HepG2 (cell line): Measurements from ENCODE around the gene RIOK3. TPM values are rescaled to one million over a fixed set of nuclear protein-coding genes. Genes with fewer than 3 reads are reported as not detected.

Experiments used
- ATAC-seq: fragments of 200-7000 bp; cut with Tn5 transposase; 3 replicates; pipeline ENCODE4 v1.9.1; 2020; ENCODE audit warnings: mild to moderate bottlenecking, moderate library complexity
- BruUV-seq: library from RNA; stranded (reverse); fragments of 400-500 nt; replicated peaks from 2 replicates; lab custom pipeline; 2021; lab: Mats Ljungman, UMichigan
- CTCF ChIA-PET: fragments of 300-600 bp; formaldehyde crosslinking; extraction: SDS; loops from one replicate; lab custom pipeline; 2021; ENCODE audit warnings: low total read pairs, inconsistent platforms, low intra/inter-chr PET ratio; lab: Yijun Ruan, JAX
- POLR2A ChIA-PET: fragments of 350-600 bp; sonication (Branson Sonifier 250); formaldehyde crosslinking; loops from one replicate; lab custom pipeline; 2020; ENCODE audit warnings: antibody characterized with exemption, inconsistent platforms; lab: Yijun Ruan, JAX
- DNase-seq: peaks from one replicate; pipeline ENCODE4 v3.0.0-alpha.2; 2015; ENCODE audit warnings: low spot score
- FAIRE-seq: peaks from 3 replicates; lab custom pipeline; 2011; peaks lifted over from hg19 to GRCh38; lab: Jason Lieb, UNC
- H2AFZ ChIP-seq: one replicate; pipeline ENCODE4 v1.6.1; 2011; ENCODE audit warnings: low read length, inconsistent platforms
- H3K27ac ChIP-seq: fragments of 300-600 bp; 3 replicates; pipeline ENCODE4 v1.8.0; 2011; ENCODE audit warnings: mixed run types, mild to moderate bottlenecking, mixed read lengths, low read length, inconsistent platforms; ENCODE audit not compliant: insufficient read depth; ENCODE audit errors: extremely low read length
- H3K27me3 ChIP-seq, 2 experiments: fragments of 200-600 bp in 1 of 2; 2 replicates in 1 of 2; 3 replicates in 1 of 2; pipeline versions ENCODE4 v1.6.0 to v1.8.0; 2011; ENCODE audit warnings: low read length in 2 of 2, mild to moderate bottlenecking in 2 of 2, moderate library complexity in 2 of 2, inconsistent platforms in 1 of 2; ENCODE audit not compliant: insufficient read depth in 2 of 2, control insufficient read depth in 1 of 2
- H3K36me3 ChIP-seq, 2 experiments: fragments of 200-600 bp in 1 of 2; replicated peaks in 1 of 2; 2 replicates in 1 of 2; 3 replicates in 1 of 2; pipeline versions ENCODE4 v1.5.1 to v1.8.0; 2011; ENCODE audit warnings: low read length in 2 of 2, inconsistent platforms in 1 of 2; ENCODE audit not compliant: insufficient read depth in 2 of 2, control insufficient read depth in 1 of 2
- H3K4me1 ChIP-seq: 2 replicates; pipeline ENCODE4 v1.5.1; 2012; ENCODE audit warnings: low read length, inconsistent platforms; ENCODE audit not compliant: insufficient read depth
- H3K4me2 ChIP-seq: 2 replicates; pipeline ENCODE4 v1.6.0; 2011; ENCODE audit warnings: low read depth, low read length, inconsistent platforms
- H3K4me3 ChIP-seq, 3 experiments: fragments of 200-600 bp in 1 of 3; sonication (generic), shearing (Covaris generic) in 1 of 3; replicated peaks in 1 of 3; 2 replicates each; pipeline ENCODE4 v1.5.1; 2011 to 2016; ENCODE audit warnings: low read length in 3 of 3, inconsistent platforms in 2 of 3, low read depth in 2 of 3, mild to moderate bottlenecking in 2 of 3, control low read depth in 1 of 3, mixed read lengths in 1 of 3; ENCODE audit not compliant: insufficient read depth in 1 of 3
- H3K79me2 ChIP-seq: one replicate; pipeline ENCODE4 v1.6.1; 2011; ENCODE audit warnings: low read length, inconsistent platforms; ENCODE audit not compliant: insufficient read depth
- H3K9ac ChIP-seq: 2 replicates; pipeline ENCODE4 v1.6.0; 2011; ENCODE audit warnings: mild to moderate bottlenecking, low read depth, low read length, inconsistent platforms; ENCODE audit not compliant: insufficient read depth
- H3K9me3 ChIP-seq: 2 replicates; pipeline ENCODE4 v1.5.1; 2012; ENCODE audit warnings: mild to moderate bottlenecking, low read length
- H4K20me1 ChIP-seq: 2 replicates; pipeline ENCODE4 v1.6.0; 2011; ENCODE audit warnings: inconsistent platforms, mild to moderate bottlenecking, low read length, moderate library complexity; ENCODE audit not compliant: insufficient read depth
- DNMT1 ChIP-seq: sonication (generic); formaldehyde crosslinking; IDR thresholded peaks from 2 replicates; pipeline ENCODE4 v1.5.1; 2020; ENCODE audit warnings: mild to moderate bottlenecking, missing genetic modification reagents
- HOXA9 ChIP-seq: sonication (generic); formaldehyde crosslinking; IDR thresholded peaks from 2 replicates; pipeline ENCODE4 v1.8.1; 2022; ENCODE audit warnings: missing genetic modification reagents, mild to moderate bottlenecking, moderate library complexity, borderline replicate concordance
- HOXD1 ChIP-seq: sonication (generic); formaldehyde crosslinking; IDR thresholded peaks from 2 replicates; pipeline ENCODE4 v1.5.0; 2020; ENCODE audit warnings: missing genetic modification reagents
- ISX ChIP-seq: sonication (generic); formaldehyde crosslinking; conservative IDR thresholded peaks from 2 replicates; pipeline ENCODE4 v1.5.0; 2020; ENCODE audit warnings: missing genetic modification reagents
- KAT2B ChIP-seq: fragments of 150-350 bp; IDR thresholded peaks from 2 replicates; pipeline ENCODE4 v1.6.1; 2014; ENCODE audit warnings: low read depth, low read length, borderline replicate concordance
- KDM4B ChIP-seq: sonication (generic); formaldehyde crosslinking; IDR thresholded peaks from 2 replicates; pipeline ENCODE4 v1.4.0; 2020; ENCODE audit warnings: missing genetic modification reagents
- MXD4 ChIP-seq: IDR thresholded peaks from 2 replicates; pipeline ENCODE4 v1.6.1; 2016; ENCODE audit warnings: mild to moderate bottlenecking, missing biosample characterization, missing genetic modification reagents
- NR2C2 ChIP-seq: sonication (generic); formaldehyde crosslinking; IDR thresholded peaks from 2 replicates; pipeline ENCODE4 v1.4.0; 2020; ENCODE audit warnings: missing genetic modification reagents, mild to moderate bottlenecking, moderate library complexity, borderline replicate concordance
- RXRB ChIP-seq: IDR thresholded peaks from 2 replicates; pipeline ENCODE4 v1.6.1; 2016; ENCODE audit warnings: borderline replicate concordance, missing genetic modification reagents, missing compliant biosample characterization
- TARDBP ChIP-seq: sonication (generic); formaldehyde crosslinking; IDR thresholded peaks from 2 replicates; pipeline ENCODE4 v1.8.0; 2022; ENCODE audit warnings: mild to moderate bottlenecking, missing genetic modification reagents
- ZBTB37 ChIP-seq: sonication (generic); formaldehyde crosslinking; IDR thresholded peaks from 2 replicates; pipeline ENCODE4 v1.4.0; 2020; ENCODE audit warnings: mild to moderate bottlenecking, missing genetic modification reagents
- ZNF256 ChIP-seq: sonication (generic); formaldehyde crosslinking; conservative IDR thresholded peaks from 2 replicates; pipeline ENCODE4 v1.4.0; 2020; ENCODE audit warnings: missing genetic modification reagents
- ZNF496 ChIP-seq: sonication (generic); formaldehyde crosslinking; IDR thresholded peaks from 2 replicates; pipeline ENCODE4 v1.8.1; 2023; ENCODE audit warnings: mild to moderate bottlenecking, moderate library complexity, missing genetic modification reagents; ENCODE audit not compliant: insufficient replicate concordance
- ZNF558 ChIP-seq: sonication (generic); formaldehyde crosslinking; IDR thresholded peaks from 2 replicates; pipeline ENCODE4 v1.9.0; 2022; ENCODE audit warnings: mild to moderate bottlenecking, missing genetic modification reagents, borderline replicate concordance
- ZNF562 ChIP-seq: sonication (generic); formaldehyde crosslinking; IDR thresholded peaks from 2 replicates; pipeline ENCODE4 v1.8.0; 2022; ENCODE audit warnings: missing genetic modification reagents, borderline replicate concordance
- ZNF850 ChIP-seq: sonication (generic); formaldehyde crosslinking; conservative IDR thresholded peaks from 2 replicates; pipeline ENCODE4 v1.9.0; 2021; ENCODE audit warnings: mild to moderate bottlenecking, missing genetic modification reagents
- ZSCAN29 ChIP-seq: sonication (generic); formaldehyde crosslinking; conservative IDR thresholded peaks from 2 replicates; pipeline ENCODE4 v1.4.0; 2020; ENCODE audit warnings: mild to moderate bottlenecking, missing genetic modification reagents
- WGBS: methylation state at CpG from one replicate; pipeline ENCODE4 v1.1.6; 2017; ENCODE audit warnings: low lambda C conversion rate; 5-methylcytosine and 5-hydroxymethylcytosine counted together
- in situ Hi-C: cut with HindIII; loops from 2 replicates; pipeline ENCODE4 v1.10.0; 2017; ENCODE audit warnings: low pct_unique_long_range_greater_than_20kb; ENCODE audit not compliant: extremely low pct_ligation_motif_present
- intact Hi-C: fragments of 100-400 bp; cut with micrococcal nuclease; formaldehyde crosslinking; loops from one replicate; pipeline ENCODE4 v1.10.0; 2022; ENCODE audit not compliant: unreplicated experiment
- polyA plus RNA-seq, 8 experiments: library from polyadenylated mRNA; depleted of rRNA in 3 of 8; stranded (reverse) in 7 of 8; unstranded in 1 of 8; fragments of >200 nt; fragmentation: Illumina TruSeq in 4 of 8; extraction: Trizol in 4 of 8; gene quantifications; 2 replicates each; pipeline versions ENCODE4 v1.2.1 to v1.2.3, GENCODE V29; 2011 to 2016; ENCODE audit warnings: low read depth in 4 of 8, missing spikeins in 1 of 8, mixed read lengths in 1 of 8; ENCODE audit not compliant: insufficient read depth in 1 of 8
- total RNA-seq, 5 experiments: library from RNA; depleted of rRNA; stranded (reverse); fragments of >200 nt; fragmentation: Illumina TruSeq; extraction: Trizol; gene quantifications; 2 replicates each; pipeline ENCODE4 v1.2.3, GENCODE V29; 2016; ENCODE audit warnings: low read depth in 1 of 5

RIOK3 gene
- total and polyA plus RNA-seq, 2 of the 13 experiments (the other 11 are each of a cell fraction or from before 2014, with no cell fraction given), result 26.7 to 36.0 TPM

DNA sequence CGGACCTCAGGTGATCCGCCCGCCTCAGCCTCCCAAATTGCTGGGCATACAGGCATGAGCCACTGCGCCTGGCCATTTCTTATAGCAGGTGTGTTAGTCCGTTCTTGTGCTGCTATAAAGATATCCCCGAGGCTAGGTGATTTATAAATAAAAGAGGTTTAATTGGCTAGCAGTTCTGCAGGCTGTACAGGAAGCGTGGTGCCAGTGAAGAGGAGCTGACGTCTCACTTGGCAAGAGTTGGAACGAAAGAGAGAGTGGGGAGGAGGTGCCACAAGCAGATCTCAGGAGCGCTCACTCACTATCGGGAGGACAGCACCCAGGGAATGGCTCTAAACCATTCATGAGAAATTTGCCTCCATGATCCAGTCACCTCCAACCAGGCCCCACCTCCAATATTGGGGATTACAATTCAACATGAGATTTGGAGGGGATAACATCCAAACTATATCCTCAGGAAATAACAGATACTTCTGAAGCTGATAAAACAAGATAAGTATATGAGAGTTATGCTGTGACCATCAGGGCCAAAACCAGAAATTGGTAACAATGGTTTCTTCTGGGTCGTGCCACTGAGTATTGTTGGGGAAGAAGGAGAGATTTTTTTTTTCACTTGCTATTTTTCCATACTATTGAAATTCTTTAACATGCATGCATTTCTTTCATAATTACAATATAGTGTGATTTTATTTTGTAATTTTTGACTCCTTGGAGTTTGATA is 42.8 kb downstream of the RIOK3 start (continued):
- TF ChIP-seq RXRB (CRISPR knock-in tag) (no peak), TARDBP (CRISPR knock-in tag) (no peak), ZNF850 (no peak), ZNF558 (CRISPR knock-in tag) (no peak), ZNF256 (CRISPR knock-in tag) (no peak), MXD4 (CRISPR knock-in tag) (no peak), ZSCAN29 (CRISPR knock-in tag) (no peak), KDM4B (no peak), KAT2B (no peak), ZNF562 (no peak), NR2C2 (CRISPR knock-in tag) (no peak)

GRCh38 chr18:23498117-23498516 is 45.0 kb downstream of the RIOK3 start:
- no peaks in the 10 kb centered on the region for H3K79me2 ChIP-seq
- ATAC-seq (no peak), FAIRE-seq (no peak), DNase-seq (no peak)
- no peak overlapping the region for H3K9ac ChIP-seq
- no peak overlapping the region for H3K4me3 ChIP-seq
- H3K27me3 ChIP-seq, result no peaks in the 10 kb centered on the region
- ChIA-PET POLR2A (interaction anchor here (0.9 to 1.0 kb wide), 2 partner anchors 10 to 38 kb away, joined by 3 to 4 read pairs; no protein-coding TSS in a partner anchor), CTCF (interaction anchor here (0.7 kb wide), 1 partner anchor 314 kb away, joined by 6 read pairs; no protein-coding TSS in a partner anchor)
- H3K27ac ChIP-seq, result no peak overlapping the region
- intact Hi-C loops (loop anchor here (5.0 kb wide), 1 partner anchor 314 kb away; no protein-coding TSS in a partner anchor), in situ Hi-C loops (no loop called here)
- H3K4me1 ChIP-seq, result peaks cover 24% of the 10 kb centered on the region
- 87% methylated on average over 2 of the region's 2 CpGs for WGBS
- no peak overlapping the region for H3K4me2 ChIP-seq
- no TSS peak for BruUV-seq
- no peak for TF ChIP-seq HOXD1 (CRISPR knock-in tag)
- no peak for TF ChIP-seq ZNF496 (CRISPR knock-in tag)
- TF ChIP-seq ZBTB37, result no peak
- TF ChIP-seq ISX, result no peak
- TF ChIP-seq HOXA9 (CRISPR knock-in tag), result no peak
- no peak for TF ChIP-seq DNMT1
- no peaks in the 10 kb centered on the region for H3K9me3 ChIP-seq
- no peaks in the 10 kb centered on the region for H4K20me1 ChIP-seq
- no peaks in the 10 kb centered on the region for H3K36me3 ChIP-seq
- no peak overlapping the region for H2AFZ ChIP-seq
